K562 (cell line): ENCODE data around the gene STS.

Experiments used
- CEBPG ChIP-seq, 3 experiments: fragments of 200-800 bp in 1 of 3; sonication (Bioruptor generic) in 1 of 3; sonication (generic) in 1 of 3; formaldehyde crosslinking in 1 of 3; IDR thresholded peaks in 2 of 3; conservative IDR thresholded peaks in 1 of 3; 2 replicates each; pipeline versions ENCODE4 v1.6.1 to v1.8.0; 2016 to 2022; ENCODE audit warnings: missing compliant biosample characterization in 2 of 3, missing genetic modification characterization in 2 of 3, mild to moderate bottlenecking in 1 of 3, missing genetic modification reagents in 1 of 3
- MYC ChIP-seq, 2 experiments: fragments of 250-450 bp in 1 of 2; sonication (Bioruptor Pico) in 1 of 2; IDR thresholded peaks; 2 replicates each; pipeline versions ENCODE4 v1.5.1 to v1.6.1; 2012 to 2021; ENCODE audit warnings: low read depth in 2 of 2, borderline replicate concordance in 1 of 2, improper control_type of control experiment in 1 of 2, low read length in 1 of 2, mild to moderate bottlenecking in 1 of 2, moderate library complexity in 1 of 2
- NRF1 ChIP-seq, 2 experiments: fragments of 450-650 bp; IDR thresholded peaks in 1 of 2; conservative IDR thresholded peaks in 1 of 2; 2 replicates each; pipeline ENCODE4 v1.6.1; 2014; ENCODE audit warnings: mild to moderate bottlenecking in 2 of 2
- TCF7 ChIP-seq: sonication (generic); IDR thresholded peaks from 2 replicates; pipeline ENCODE4 v1.6.1; 2016; ENCODE audit warnings: antibody characterized with exemption, borderline replicate concordance
- TF ChIP-seq, protein P1 (sequence below): sonication (generic); formaldehyde crosslinking; IDR thresholded peaks from 2 replicates; pipeline ENCODE4 v1.8.1; 2023; ENCODE audit warnings: mild to moderate bottlenecking, missing genetic modification reagents

DNA sequence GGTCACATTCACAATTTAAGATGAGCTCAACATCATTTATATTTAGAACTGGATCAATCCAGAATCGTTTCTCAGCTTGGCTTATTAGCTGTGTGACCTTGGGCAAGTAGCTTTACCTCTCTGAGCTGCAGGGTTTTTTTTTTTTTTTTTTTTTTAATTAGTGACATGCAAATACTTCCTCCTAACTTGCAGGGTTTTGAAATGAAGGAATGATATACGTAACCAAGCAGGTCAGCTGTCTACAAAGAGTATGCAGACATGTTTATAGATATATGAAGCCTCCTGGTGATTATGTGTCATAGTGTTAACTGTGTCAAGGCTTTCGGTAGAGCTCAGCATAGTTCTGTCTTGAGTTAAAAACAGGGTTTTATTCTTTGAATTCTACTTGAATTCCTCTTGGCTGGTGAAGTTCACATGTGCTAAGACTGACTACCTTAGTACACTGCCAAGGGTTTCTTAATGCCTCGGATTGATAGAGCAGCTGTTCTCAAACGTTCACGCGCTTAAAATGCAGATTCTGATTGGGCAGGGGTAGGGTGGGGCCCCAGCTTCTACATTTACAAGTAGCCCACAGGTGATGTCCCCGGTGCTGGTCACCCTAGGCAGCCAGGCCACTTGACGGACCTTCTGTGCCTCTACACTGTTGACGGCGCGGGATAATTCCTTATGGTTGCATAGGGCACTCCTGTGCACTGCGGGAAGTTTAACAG is 654 bp upstream of the STS start:
- TF ChIP-seq, protein P1, sequence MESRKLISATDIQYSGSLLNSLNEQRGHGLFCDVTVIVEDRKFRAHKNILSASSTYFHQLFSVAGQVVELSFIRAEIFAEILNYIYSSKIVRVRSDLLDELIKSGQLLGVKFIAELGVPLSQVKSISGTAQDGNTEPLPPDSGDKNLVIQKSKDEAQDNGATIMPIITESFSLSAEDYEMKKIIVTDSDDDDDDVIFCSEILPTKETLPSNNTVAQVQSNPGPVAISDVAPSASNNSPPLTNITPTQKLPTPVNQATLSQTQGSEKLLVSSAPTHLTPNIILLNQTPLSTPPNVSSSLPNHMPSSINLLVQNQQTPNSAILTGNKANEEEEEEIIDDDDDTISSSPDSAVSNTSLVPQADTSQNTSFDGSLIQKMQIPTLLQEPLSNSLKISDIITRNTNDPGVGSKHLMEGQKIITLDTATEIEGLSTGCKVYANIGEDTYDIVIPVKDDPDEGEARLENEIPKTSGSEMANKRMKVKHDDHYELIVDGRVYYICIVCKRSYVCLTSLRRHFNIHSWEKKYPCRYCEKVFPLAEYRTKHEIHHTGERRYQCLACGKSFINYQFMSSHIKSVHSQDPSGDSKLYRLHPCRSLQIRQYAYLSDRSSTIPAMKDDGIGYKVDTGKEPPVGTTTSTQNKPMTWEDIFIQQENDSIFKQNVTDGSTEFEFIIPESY (CRISPR knock-in tag): no peak
- TF ChIP-seq MYC (IDR thresholded peaks at IDR 0.05; ENCODE audit: low read depth, low read length) (no peak), MYC (CRISPR knock-in tag; IDR thresholded peaks at IDR 0.05; ENCODE audit: borderline replicate concordance, low read depth) (no peak), TCF7 (no peak), NRF1 (conservative IDR thresholded peaks at IDR 0.05 in 1 of 2, IDR thresholded peaks at IDR 0.05 in 1 of 2) (no peak), CEBPG (CRISPR knock-in tag; IDR thresholded peaks at IDR 0.05) (no peak), CEBPG (tag; conservative IDR thresholded peaks at IDR 0.05 in 1 of 2, IDR thresholded peaks at IDR 0.05 in 1 of 2) (no peak)
